ENCODE results near the gene SPEF1. TPM values are rescaled to one million over a fixed set of nuclear protein-coding genes. Genes with fewer than 3 reads are reported as not detected.
A peak's percentile ranks its signal among the peaks of the same experiment; 100 is the strongest.

SPEF1 gene
- total and polyA plus RNA-seq, 5 experiments from 2014 or later = 0.33 TPM; not detected in 4

- H3K9me3 Mint-ChIP-seq = no peaks in the 10 kb centered on the region
- POLR2A ChIA-PET = interaction anchor here (1.0 to 1.7 kb wide), 2 partner anchors 16 to 69 kb away, joined by 3 to 7 read pairs; partner anchors contain the start of genes ADISSP and AP5S1
- no peaks in the 10 kb centered on the region for H3K36me3 Mint-ChIP-seq
- peaks cover 0 to 15% (median 0%) of the 10 kb centered on the region in 5 donors for H3K27me3 Mint-ChIP-seq
- peaks cover 5 to 15% (median 14%) of the 10 kb centered on the region in 4 donors for H3K4me1 Mint-ChIP-seq
- no peak overlapping the region for H3K27ac Mint-ChIP-seq
- ATAC-seq (no peak), DNase-seq (no peak)
- H3K4me3 Mint-ChIP-seq = peak overlapping the region in 4 of 10 donors; percentile 36 to 81 (median 52)
Observed at GRCh38 chr20:3751305-3751674, 30.0 kb downstream of the SPEF1 start.

- Mint-ChIP-seq H3K27me3 (peaks cover 0 to 24% (median 0%) of the 10 kb centered on the region in 5 donors), H3K36me3 (no peaks in the 10 kb centered on the region), H3K9me3 (no peaks in the 10 kb centered on the region), H3K4me3 (no peak overlapping the region), H3K4me1 (peaks cover 10 to 23% (median 19%) of the 10 kb centered on the region in 4 donors), H3K27ac (no peak overlapping the region)
- ATAC-seq = peak; percentile 39 to 49
- peak in 6 of 10 donors; percentile 11 to 39 (median 28) for DNase-seq
- POLR2A ChIA-PET = interaction anchor here (1.7 kb wide), 1 partner anchor 71 kb away, joined by 7 read pairs; the partner anchor contains the start of gene AP5S1
Observed at GRCh38 chr20:3749689-3750531, 31.3 kb downstream of the SPEF1 start.

- H3K4me3 Mint-ChIP-seq = no peak overlapping the region
- H3K36me3 Mint-ChIP-seq = no peaks in the 10 kb centered on the region
- no peak overlapping the region for H3K27ac Mint-ChIP-seq
- peaks cover 0 to 32% (median 0%) of the 10 kb centered on the region in 5 donors for H3K27me3 Mint-ChIP-seq
- no peak for DNase-seq
- peaks cover 0 to 2% (median 0%) of the 10 kb centered on the region in 9 donors for H3K9me3 Mint-ChIP-seq
- peaks cover 14 to 30% (median 26%) of the 10 kb centered on the region in 4 donors for H3K4me1 Mint-ChIP-seq
- POLR2A ChIA-PET = interaction anchor here (0.9 kb wide), 1 partner anchor 19 kb away, joined by 3 read pairs; the partner anchor contains the start of gene ADISSP
- ATAC-seq = no peak
Observed at GRCh38 chr20:3749087-3749688, 32.1 kb downstream of the SPEF1 start.

- H3K36me3 Mint-ChIP-seq = no peaks in the 10 kb centered on the region
- no peak overlapping the region for H3K4me3 Mint-ChIP-seq
- H3K9me3 Mint-ChIP-seq = peaks cover 0 to 2% (median 0%) of the 10 kb centered on the region in 9 donors
- H3K4me1 Mint-ChIP-seq = peaks cover 14 to 27% (median 25%) of the 10 kb centered on the region in 4 donors
- POLR2A ChIA-PET = interaction anchor here (0.6 to 1.7 kb wide), 3 partner anchors 16 to 39 kb away, joined by 3 to 4 read pairs (median 3); partner anchors contain the start of genes ADISSP and CENPB
- peaks cover 0 to 34% (median 0%) of the 10 kb centered on the region in 5 donors for H3K27me3 Mint-ChIP-seq
- no peak overlapping the region for H3K27ac Mint-ChIP-seq
- no peak for ATAC-seq
- no peak for DNase-seq
Observed at GRCh38 chr20:3748073-3748472, 33.2 kb downstream of the SPEF1 start.

GRCh38 chr20:3747471-3747870 lies 33.8 kb downstream of the SPEF1 start:
- H3K27me3 Mint-ChIP-seq = peaks cover 0 to 34% (median 0%) of the 10 kb centered on the region in 5 donors
- H3K4me3 Mint-ChIP-seq = no peak overlapping the region
- POLR2A ChIA-PET = interaction anchor here (0.6 to 1.7 kb wide), 3 partner anchors 16 to 73 kb away, joined by 3 to 4 read pairs (median 3); partner anchors contain the start of genes AP5S1 and CENPB
- peaks cover 13 to 21% (median 20%) of the 10 kb centered on the region in 4 donors for H3K4me1 Mint-ChIP-seq
- H3K9me3 Mint-ChIP-seq = peaks cover 0 to 2% (median 0%) of the 10 kb centered on the region in 9 donors
- no peak overlapping the region for H3K27ac Mint-ChIP-seq
- H3K36me3 Mint-ChIP-seq = no peaks in the 10 kb centered on the region
- ATAC-seq (no peak), DNase-seq (no peak)

- Mint-ChIP-seq H3K27ac (peak overlapping the region in 1 of 10 donors; percentile 8), H3K4me3 (peak overlapping the region in 4 of 10 donors; percentile 30 to 75 (median 51)), H3K4me1 (peaks cover 8 to 15% (median 12%) of the 10 kb centered on the region in 4 donors), H3K36me3 (no peaks in the 10 kb centered on the region), H3K27me3 (peaks cover 0 to 34% (median 4%) of the 10 kb centered on the region in 5 donors), H3K9me3 (peaks cover 0 to 2% (median 0%) of the 10 kb centered on the region in 9 donors)
- POLR2A ChIA-PET = interaction anchor here (1.0 kb wide), 1 partner anchor 23 kb away, joined by 3 read pairs; no protein-coding TSS in a partner anchor
- ATAC-seq = no peak
- no peak for DNase-seq
Observed at GRCh38 chr20:3745686-3746173, 35.5 kb downstream of the SPEF1 start.

GRCh38 chr20:3744806-3745685 lies 36.2 kb downstream of the SPEF1 start:
- peak overlapping the region in 2 of 10 donors; percentile 20 to 72 for H3K27ac Mint-ChIP-seq
- H3K4me1 Mint-ChIP-seq = peaks cover 8 to 15% (median 12%) of the 10 kb centered on the region in 4 donors
- peak; percentile 80 for ATAC-seq
- peak; percentile 45 to 83 (median 66) for DNase-seq
- peaks cover 0 to 2% (median 0%) of the 10 kb centered on the region in 9 donors for H3K9me3 Mint-ChIP-seq
- no peaks in the 10 kb centered on the region for H3K36me3 Mint-ChIP-seq
- peaks cover 0 to 36% (median 4%) of the 10 kb centered on the region in 5 donors for H3K27me3 Mint-ChIP-seq
- H3K4me3 Mint-ChIP-seq = peak overlapping the region; percentile 57 to 84 (median 70)
- POLR2A ChIA-PET = interaction anchor here (1.0 kb wide), 1 partner anchor 24 kb away, joined by 3 read pairs; no protein-coding TSS in a partner anchor

- ATAC-seq = no peak
- Mint-ChIP-seq H3K9me3 (peaks cover 0 to 2% (median 0%) of the 10 kb centered on the region in 9 donors), H3K36me3 (no peaks in the 10 kb centered on the region), H3K4me3 (peak overlapping the region in 4 of 10 donors; percentile 11 to 79 (median 67)), H3K4me1 (peaks cover 8 to 15% (median 12%) of the 10 kb centered on the region in 4 donors), H3K27ac (peak overlapping the region in 1 of 10 donors; percentile 15), H3K27me3 (peaks cover 0 to 36% (median 4%) of the 10 kb centered on the region in 5 donors)
- no peak for DNase-seq
- POLR2A ChIA-PET = no interaction called here
Observed at GRCh38 chr20:3744037-3744436, 37.2 kb downstream of the SPEF1 start.

GRCh38 chr20:3743251-3743650 lies 38.0 kb downstream of the SPEF1 start:
- Mint-ChIP-seq H3K27me3 (peaks cover 0 to 36% (median 4%) of the 10 kb centered on the region in 5 donors), H3K9me3 (peaks cover 0 to 2% (median 0%) of the 10 kb centered on the region in 9 donors), H3K27ac (peak overlapping the region in 1 of 10 donors; percentile 26), H3K36me3 (no peaks in the 10 kb centered on the region), H3K4me3 (peak overlapping the region in 1 of 10 donors; percentile 11), H3K4me1 (peaks cover 8 to 15% (median 12%) of the 10 kb centered on the region in 4 donors)
- ATAC-seq (no peak), DNase-seq (no peak)
- POLR2A ChIA-PET = no interaction called here

- H3K27ac Mint-ChIP-seq = no peak overlapping the region
- peaks cover 0 to 28% (median 4%) of the 10 kb centered on the region in 5 donors for H3K27me3 Mint-ChIP-seq
- POLR2A ChIA-PET = interaction anchor here (0.8 kb wide), 1 partner anchor 499 kb away, joined by 3 read pairs; no protein-coding TSS in a partner anchor
- peaks cover 8 to 15% (median 12%) of the 10 kb centered on the region in 4 donors for H3K4me1 Mint-ChIP-seq
- no peaks in the 10 kb centered on the region for H3K36me3 Mint-ChIP-seq
- H3K4me3 Mint-ChIP-seq = no peak overlapping the region
- peaks cover 0 to 2% (median 0%) of the 10 kb centered on the region in 9 donors for H3K9me3 Mint-ChIP-seq
- no peak for DNase-seq
- no peak for ATAC-seq
Observed at GRCh38 chr20:3741836-3742458, 39.3 kb downstream of the SPEF1 start.

Data from naive thymus-derived CD8-positive, alpha-beta T cell (primary cell).